Ishikawa (cell line): ENCODE measurements around the gene TANC1.

ENCODE experiments used
- CEBPB ChIP-seq: IDR thresholded peaks from 2 replicates; pipeline ENCODE4 v1.6.1; 2012
- RAD21 ChIP-seq: IDR thresholded peaks from 2 replicates; pipeline ENCODE4 v1.6.1; 2012; ENCODE audit warnings: low read depth
- REST ChIP-seq: IDR thresholded peaks from 2 replicates; pipeline ENCODE4 v1.6.1; 2012; ENCODE audit warnings: low read depth, mild to moderate bottlenecking
- TAF1 ChIP-seq: IDR thresholded peaks from 2 replicates; pipeline ENCODE4 v1.6.1; 2012; ENCODE audit warnings: low read depth, mild to moderate bottlenecking
- TCF12 ChIP-seq: IDR thresholded peaks from 2 replicates; pipeline ENCODE4 v1.6.1; 2012; ENCODE audit warnings: low read depth
- TEAD4 ChIP-seq: IDR thresholded peaks from 2 replicates; pipeline ENCODE4 v1.6.1; 2012
- YY1 ChIP-seq: IDR thresholded peaks from 2 replicates; pipeline ENCODE4 v1.6.1; 2012; ENCODE audit warnings: low read depth
- TF ChIP-seq, protein P1 (sequence below): IDR thresholded peaks from 2 replicates; pipeline ENCODE4 v1.6.1; 2012

DNA sequence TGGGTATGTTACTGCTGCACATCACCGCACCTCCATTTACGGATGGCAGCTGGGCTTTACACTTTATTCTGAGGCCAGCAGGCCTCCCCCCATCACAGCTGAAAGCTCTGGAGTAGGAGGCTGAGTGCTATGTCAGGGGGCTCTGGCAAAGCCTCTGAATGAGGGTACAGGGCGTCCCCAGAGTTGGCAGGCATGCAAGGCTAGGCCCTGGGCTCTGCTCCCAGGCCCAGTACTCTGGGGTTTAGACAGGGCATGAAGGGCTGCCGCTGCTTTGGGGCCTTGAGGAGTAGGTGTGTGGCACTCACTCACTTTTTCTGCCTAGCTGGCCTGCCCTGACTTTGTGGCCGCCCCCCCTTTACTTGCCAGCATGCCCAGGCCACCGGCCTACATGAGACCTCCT, 227.3 kb downstream of the TANC1 start:
- no peak for TF ChIP-seq RAD21
- TF ChIP-seq TCF12, result no peak
- no peak for TF ChIP-seq TAF1
- TF ChIP-seq TEAD4, result no peak
- TF ChIP-seq, protein P1, sequence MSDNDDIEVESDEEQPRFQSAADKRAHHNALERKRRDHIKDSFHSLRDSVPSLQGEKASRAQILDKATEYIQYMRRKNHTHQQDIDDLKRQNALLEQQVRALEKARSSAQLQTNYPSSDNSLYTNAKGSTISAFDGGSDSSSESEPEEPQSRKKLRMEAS, result no peak
- no peak for TF ChIP-seq CEBPB
- TF ChIP-seq REST, result no peak
- no peak for TF ChIP-seq YY1
